PC-3 (cell line): ENCODE measurements around the gene AKIRIN1. TPM values are rescaled to one million over a fixed set of nuclear protein-coding genes. Genes with fewer than 3 reads are reported as not detected.

ENCODE experiments used
- ATAC-seq: fragments of 200-7000 bp; cut with Tn5 transposase; 2 replicates; pipeline ENCODE4 v1.9.1; 2020; ENCODE audit warnings: mild to moderate bottlenecking, moderate library complexity
- BruUV-seq: library from RNA; stranded (reverse); fragments of 400-500 nt; replicated peaks from 2 replicates; lab custom pipeline; 2021; lab: Mats Ljungman, UMichigan
- CTCF ChIA-PET: fragments of 300-600 bp; sonication (Branson Sonifier 250); formaldehyde crosslinking; loops from one replicate; lab custom pipeline; 2022; ENCODE audit warnings: antibody characterized with exemption; lab: Charles Lee
- POLR2A ChIA-PET: fragments of 300-600 bp; sonication (Branson Sonifier 250); formaldehyde crosslinking; loops from one replicate; lab custom pipeline; 2022; ENCODE audit warnings: antibody characterized with exemption; ENCODE audit not compliant: unreplicated experiment; lab: Charles Lee
- DNase-seq: peaks from one replicate; pipeline ENCODE4 v3.0.0-alpha.2; 2015
- H2AFZ ChIP-seq: fragments of 300-600 bp; sonication (generic); 2 replicates; pipeline ENCODE4 v1.6.0; 2016; ENCODE audit warnings: antibody characterized with exemption, low read length
- H3F3A ChIP-seq: fragments of 300-600 bp; sonication (generic); one replicate; pipeline ENCODE4 v1.6.0; 2017; ENCODE audit warnings: antibody characterized with exemption, low read length, control low read depth, mild to moderate bottlenecking; ENCODE audit not compliant: unreplicated experiment
- H3K27ac ChIP-seq: fragments of 300-600 bp; sonication (generic); 2 replicates; pipeline ENCODE4 v1.5.1; 2016; ENCODE audit warnings: mild to moderate bottlenecking, low read length
- H3K27me3 ChIP-seq: fragments of 300-600 bp; sonication (generic); 2 replicates; pipeline ENCODE4 v1.6.1; 2016; ENCODE audit warnings: low read length, mixed read lengths
- H3K36me3 ChIP-seq: fragments of 300-600 bp; sonication (generic); 2 replicates; pipeline ENCODE4 v1.6.1; 2016; ENCODE audit warnings: low read depth, mixed run types, low read length, mixed read lengths
- H3K4me1 ChIP-seq: fragments of 300-600 bp; sonication (generic); 2 replicates; pipeline ENCODE4 v1.5.1; 2016; ENCODE audit warnings: low read length; ENCODE audit not compliant: insufficient read depth
- H3K4me2 ChIP-seq: fragments of 300-600 bp; sonication (generic); 2 replicates; pipeline ENCODE4 v1.6.0; 2016; ENCODE audit warnings: low read length
- H3K4me3 ChIP-seq: fragments of 300-600 bp; sonication (generic); 2 replicates; pipeline ENCODE4 v1.5.1; 2016; ENCODE audit warnings: mild to moderate bottlenecking, low read length, mixed read lengths
- H3K79me2 ChIP-seq: fragments of 300-600 bp; sonication (generic); 2 replicates; pipeline ENCODE4 v1.6.1; 2017; ENCODE audit warnings: low read length, mixed read lengths
- H3K9ac ChIP-seq: fragments of 300-600 bp; sonication (generic); 2 replicates; pipeline ENCODE4 v1.6.0; 2016; ENCODE audit warnings: mild to moderate bottlenecking, low read length
- H3K9me2 ChIP-seq: fragments of 300-600 bp; sonication (generic); replicated peaks from 2 replicates; pipeline ENCODE4 v1.6.1; 2016; ENCODE audit warnings: mixed run types, low read length, mixed read lengths
- H3K9me3 ChIP-seq: fragments of 300-600 bp; sonication (generic); 2 replicates; pipeline ENCODE4 v1.6.1; 2016; ENCODE audit warnings: low read length, mixed read lengths
- H4K20me1 ChIP-seq: fragments of 300-600 bp; sonication (generic); 2 replicates; pipeline ENCODE4 v1.6.1; 2016; ENCODE audit warnings: low read length, mixed read lengths
- EZH2 ChIP-seq: fragments of 300-600 bp; sonication (generic); IDR thresholded peaks from one replicate; pipeline ENCODE4 v1.6.1; 2017; ENCODE audit warnings: antibody characterized with exemption, mild to moderate bottlenecking, low read length; ENCODE audit not compliant: unreplicated experiment
- EZH2phosphoT487 ChIP-seq: fragments of 300-600 bp; sonication (generic); IDR thresholded peaks from 2 replicates; pipeline ENCODE4 v1.6.1; 2018; ENCODE audit warnings: mild to moderate bottlenecking, antibody characterized with exemption, low read length, borderline replicate concordance
- intact Hi-C: fragments of 100-400 bp; cut with micrococcal nuclease; formaldehyde crosslinking; loops from 2 replicates; pipeline ENCODE4 v1.9.0; 2023
- total RNA-seq: library from RNA; depleted of rRNA; stranded (reverse); fragments of >200 nt; gene quantifications from 2 replicates; pipeline ENCODE4 v1.2.3, GENCODE V29; 2014
- TF ChIP-seq, protein P1 (sequence below): fragments of 300-600 bp; sonication (generic); conservative IDR thresholded peaks from 2 replicates; pipeline ENCODE4 v1.5.1; 2017; ENCODE audit warnings: antibody characterized with exemption, low read depth, mild to moderate bottlenecking, low read length

Gene AKIRIN1
- total RNA-seq, 1 experiment from 2014 or later = 58.6 TPM

- Histone ChIP-seq H3K27ac (no peak overlapping the region), H3K9me2 (no peaks in the 10 kb centered on the region), H3K36me3 (no peaks in the 10 kb centered on the region), H3K79me2 (peaks cover 3% of the 10 kb centered on the region), H2AFZ (no peak overlapping the region), H3F3A (no peaks in the 10 kb centered on the region), H3K9me3 (no peaks in the 10 kb centered on the region), H3K4me2 (no peak overlapping the region), H3K4me3 (no peak overlapping the region), H3K27me3 (no peaks in the 10 kb centered on the region), H3K4me1 (peaks cover 10% of the 10 kb centered on the region; the same call in 1 of the 2 replicates), H3K9ac (no peak overlapping the region), H4K20me1 (no peaks in the 10 kb centered on the region)
- intact Hi-C loops = no loop called here
- DNase-seq (no peak), ATAC-seq (no peak)
- ChIA-PET CTCF (no interaction called here), POLR2A (no interaction called here)
- BruUV-seq = no TSS peak
- TF ChIP-seq EZH2phosphoT487 (no peak), EZH2 (no peak)
- TF ChIP-seq, protein P1, sequence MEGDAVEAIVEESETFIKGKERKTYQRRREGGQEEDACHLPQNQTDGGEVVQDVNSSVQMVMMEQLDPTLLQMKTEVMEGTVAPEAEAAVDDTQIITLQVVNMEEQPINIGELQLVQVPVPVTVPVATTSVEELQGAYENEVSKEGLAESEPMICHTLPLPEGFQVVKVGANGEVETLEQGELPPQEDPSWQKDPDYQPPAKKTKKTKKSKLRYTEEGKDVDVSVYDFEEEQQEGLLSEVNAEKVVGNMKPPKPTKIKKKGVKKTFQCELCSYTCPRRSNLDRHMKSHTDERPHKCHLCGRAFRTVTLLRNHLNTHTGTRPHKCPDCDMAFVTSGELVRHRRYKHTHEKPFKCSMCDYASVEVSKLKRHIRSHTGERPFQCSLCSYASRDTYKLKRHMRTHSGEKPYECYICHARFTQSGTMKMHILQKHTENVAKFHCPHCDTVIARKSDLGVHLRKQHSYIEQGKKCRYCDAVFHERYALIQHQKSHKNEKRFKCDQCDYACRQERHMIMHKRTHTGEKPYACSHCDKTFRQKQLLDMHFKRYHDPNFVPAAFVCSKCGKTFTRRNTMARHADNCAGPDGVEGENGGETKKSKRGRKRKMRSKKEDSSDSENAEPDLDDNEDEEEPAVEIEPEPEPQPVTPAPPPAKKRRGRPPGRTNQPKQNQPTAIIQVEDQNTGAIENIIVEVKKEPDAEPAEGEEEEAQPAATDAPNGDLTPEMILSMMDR = no peak
These were observed 30.4 kb downstream of the AKIRIN1 start for GRCh38 chr1:39021426-39021825.

- H4K20me1 ChIP-seq = peaks cover under 1% of the 10 kb centered on the region
- ATAC-seq (no peak), DNase-seq (no peak)
- no peaks in the 10 kb centered on the region for H3K9me2 ChIP-seq
- H3K27ac ChIP-seq = no peak overlapping the region
- H3F3A ChIP-seq = no peaks in the 10 kb centered on the region
- BruUV-seq = no TSS peak
- H3K9me3 ChIP-seq = no peaks in the 10 kb centered on the region
- POLR2A ChIA-PET = no interaction called here
- TF ChIP-seq EZH2 = no peak
- TF ChIP-seq, protein P1 = no peak
- no peak for TF ChIP-seq EZH2phosphoT487
- peaks cover 19% of the 10 kb centered on the region for H3K79me2 ChIP-seq
- CTCF ChIA-PET = no interaction called here
- H3K27me3 ChIP-seq = no peaks in the 10 kb centered on the region
- 0 out of 2 replicates have a peak, but pooled peaks cover under 1% of the 10 kb centered on the region for H3K36me3 ChIP-seq
- no peak overlapping the region for H3K4me3 ChIP-seq
- H2AFZ ChIP-seq = no peak overlapping the region
- H3K4me2 ChIP-seq = no peak overlapping the region
- H3K4me1 ChIP-seq = 0 out of 2 replicates have a peak, but pooled peaks cover 9% of the 10 kb centered on the region
- intact Hi-C loops = no loop called here
- H3K9ac ChIP-seq = no peak overlapping the region
These were observed 32.1 kb downstream of the AKIRIN1 start for GRCh38 chr1:39023140-39023539.

- peak within 1 kb of the TSS; percentile 81 for H3K27ac ChIP-seq
- H3K9me2 ChIP-seq = no peaks in the 10 kb centered on the region
- ChIA-PET CTCF (interaction anchor here (0.5 to 0.6 kb wide), 2 partner anchors 154 to 712 kb away, joined by 3 read pairs; partner anchors contain the start of gene PPIE), POLR2A (interaction anchor here (0.7 to 0.8 kb wide), 2 partner anchors 31 to 163 kb away, joined by 3 to 4 read pairs; no protein-coding TSS in a partner anchor)
- ATAC-seq = peak; percentile 90
- peak; percentile 88 for DNase-seq
- TF ChIP-seq EZH2phosphoT487 = no peak
- TF ChIP-seq EZH2 = no peak
- TF ChIP-seq, protein P1 = no peak
- peak within 1 kb of the TSS; percentile 93 for H3K9ac ChIP-seq
- H3K36me3 ChIP-seq = peaks cover 14% of the 10 kb centered on the region
- no peaks in the 10 kb centered on the region for H3K27me3 ChIP-seq
- peak within 1 kb of the TSS; percentile 84 for H3K4me2 ChIP-seq
- H3K9me3 ChIP-seq = no peaks in the 10 kb centered on the region
- peaks cover 5% of the 10 kb centered on the region for H4K20me1 ChIP-seq
- 0 out of 2 replicates have a peak, but pooled peaks cover 9% of the 10 kb centered on the region for H3K4me1 ChIP-seq
- intact Hi-C loops = loop anchor here (1.0 to 5.0 kb wide), 2 partner anchors 34 to 153 kb away; partner anchors contain the start of genes AKIRIN1 and MYCBP
- BruUV-seq = TSS peak; percentile 77
- H2AFZ ChIP-seq = peak within 1 kb of the TSS; percentile 94
- peaks cover 37% of the 10 kb centered on the region for H3K79me2 ChIP-seq
- peak within 1 kb of the TSS; percentile 94 for H3K4me3 ChIP-seq
- no peaks in the 10 kb centered on the region for H3F3A ChIP-seq
These were observed 35.2 kb downstream of the AKIRIN1 start, which contains the start of gene NDUFS5 for GRCh38 chr1:39026051-39026865. TSS of gene NDUFS5 (plus strand) at chr1:39026350. CDS start at chr1:39028725, 2,375 bp downstream.
